Left renal cortex interstitium (tissue), 4 donors: ENCODE results near the gene SSBP4. TPM values are rescaled to one million over a fixed set of nuclear protein-coding genes. Genes with fewer than 3 reads are reported as not detected.

Experiments used
- DNase-seq, 4 donors: peaks; one replicate each; pipeline ENCODE4 v3.0.0-alpha.2; 2013; ENCODE audit warnings: low read depth in 4 of 4, low spot score in 2 of 4, missing footprints in 1 of 4
- polyA plus RNA-seq, 4 donors: library from polyadenylated mRNA; unstranded; fragments of 120-200 nt; gene quantifications; one replicate each; pipeline ENCODE4 v1.2.1, GENCODE V29; 2013; ENCODE audit not compliant: insufficient read length in 4 of 4

Gene SSBP4
- polyA plus RNA-seq, 4 donors, result 56.3 to 130 (median 114) TPM

DNA sequence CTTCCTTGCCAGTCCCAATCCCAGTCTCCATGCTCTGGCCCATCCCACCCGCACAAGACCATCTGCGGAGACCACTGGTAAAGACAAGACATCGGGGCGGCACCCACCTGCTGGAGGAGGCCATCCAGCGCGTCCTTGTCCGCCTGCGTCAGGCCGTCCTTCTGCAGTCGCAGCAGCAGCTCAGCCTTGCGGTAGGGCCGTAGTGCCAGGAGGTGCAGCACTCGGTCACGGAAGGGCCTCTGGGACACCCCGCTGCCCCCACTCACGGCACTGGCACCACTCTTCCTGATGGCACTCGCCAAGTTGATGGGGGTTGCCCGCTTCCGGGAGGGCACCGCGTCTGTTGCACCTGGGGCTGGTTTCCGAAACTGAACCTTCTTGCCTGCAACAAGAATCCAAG, 42.3 kb downstream of the SSBP4 start:
- DNase-seq, result no peak

DNA sequence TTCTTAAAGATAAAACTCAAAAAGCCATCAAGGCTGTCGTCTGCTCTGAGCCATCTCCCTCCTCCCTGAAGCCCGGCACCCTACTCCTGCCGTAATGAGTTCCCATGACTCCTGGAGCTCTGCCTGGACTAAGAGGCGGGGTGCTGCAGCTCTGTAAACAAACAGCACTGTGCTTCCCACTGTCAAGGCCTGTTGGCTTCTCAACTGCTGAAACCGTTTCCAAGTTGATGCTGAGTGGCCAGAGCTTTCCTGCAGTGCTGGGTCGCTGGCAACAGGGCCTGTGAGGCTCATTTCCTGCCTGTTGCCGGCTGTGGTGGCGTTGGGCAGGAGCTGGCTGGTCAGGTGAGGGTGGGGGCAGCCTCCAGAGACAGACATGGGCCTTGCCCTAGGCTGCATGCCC, 45.4 kb downstream of the SSBP4 start:
- DNase-seq, result no peak

GRCh38 chr19:18465214-18465963, 46.2 kb downstream of the SSBP4 start:
- no peak for DNase-seq

DNA sequence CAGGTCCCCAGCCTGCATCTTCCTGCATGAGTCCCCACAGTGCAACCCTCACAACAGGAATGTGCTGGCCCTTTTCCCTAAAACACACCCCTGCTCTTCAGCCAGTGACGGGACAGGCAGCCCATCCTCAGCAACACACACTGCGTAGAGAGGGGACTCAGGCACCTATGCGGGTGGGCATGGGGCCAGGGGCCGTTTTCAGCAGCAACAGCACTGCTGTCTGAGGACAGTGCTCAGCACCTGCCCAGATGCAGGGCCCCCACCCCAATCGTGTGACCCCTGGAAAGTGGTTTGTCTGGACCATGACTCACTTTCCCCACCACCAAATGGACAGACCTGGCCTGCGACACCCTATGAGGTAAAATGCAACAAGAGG, 46.8 kb downstream of the SSBP4 start:
- no peak for DNase-seq

- no peak for DNase-seq
Measured at GRCh38 chr19:18466354-18466753, 47.2 kb downstream of the SSBP4 start.

DNA sequence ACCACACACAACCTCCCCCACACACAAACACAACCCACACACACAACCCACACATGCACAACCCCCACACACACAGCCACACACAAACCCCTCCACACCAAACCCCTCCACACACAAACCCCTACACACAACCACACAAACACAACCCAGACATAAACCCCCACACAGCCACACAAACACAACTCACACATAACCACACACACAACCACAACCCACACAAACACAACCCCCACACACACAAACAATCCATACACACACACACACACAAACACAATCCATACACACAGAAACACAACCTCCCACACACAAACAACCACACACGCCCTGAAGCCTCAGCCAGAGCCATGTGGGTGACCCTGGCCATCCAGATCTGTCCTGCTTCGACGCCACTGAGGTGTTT, 48.8 kb downstream of the SSBP4 start:
- DNase-seq, result no peak

DNA sequence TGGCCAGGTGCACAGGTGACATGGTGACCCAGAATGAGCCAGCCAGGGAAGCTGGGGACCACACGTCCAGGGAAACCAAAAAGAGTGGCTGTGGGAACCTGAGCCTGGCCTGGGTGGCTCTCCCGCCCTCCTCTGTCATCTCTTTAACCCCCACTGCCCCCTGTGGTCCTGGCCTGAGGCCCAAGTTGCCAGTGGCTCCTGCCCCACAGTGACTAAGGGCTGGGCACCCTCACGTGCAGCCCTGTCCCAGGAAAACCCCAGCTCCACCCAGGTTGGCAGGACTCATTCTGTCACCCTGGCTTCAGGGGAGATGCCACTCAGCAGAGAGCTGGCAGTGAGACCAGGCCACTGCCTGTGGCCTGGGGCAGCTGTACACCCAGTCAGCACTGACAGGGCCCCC, 49.3 kb downstream of the SSBP4 start:
- no peak for DNase-seq

GRCh38 chr19:18469069-18469846, 50.1 kb downstream of the SSBP4 start:
- DNase-seq, result no peak

- no peak for DNase-seq
Measured at GRCh38 chr19:18470787-18471186, 51.6 kb downstream of the SSBP4 start.

- no peak for DNase-seq
Measured at GRCh38 chr19:18473003-18473705, 54.0 kb downstream of the SSBP4 start.

GRCh38 chr19:18473706-18474087, 54.5 kb downstream of the SSBP4 start:
- DNase-seq, result no peak

DNA sequence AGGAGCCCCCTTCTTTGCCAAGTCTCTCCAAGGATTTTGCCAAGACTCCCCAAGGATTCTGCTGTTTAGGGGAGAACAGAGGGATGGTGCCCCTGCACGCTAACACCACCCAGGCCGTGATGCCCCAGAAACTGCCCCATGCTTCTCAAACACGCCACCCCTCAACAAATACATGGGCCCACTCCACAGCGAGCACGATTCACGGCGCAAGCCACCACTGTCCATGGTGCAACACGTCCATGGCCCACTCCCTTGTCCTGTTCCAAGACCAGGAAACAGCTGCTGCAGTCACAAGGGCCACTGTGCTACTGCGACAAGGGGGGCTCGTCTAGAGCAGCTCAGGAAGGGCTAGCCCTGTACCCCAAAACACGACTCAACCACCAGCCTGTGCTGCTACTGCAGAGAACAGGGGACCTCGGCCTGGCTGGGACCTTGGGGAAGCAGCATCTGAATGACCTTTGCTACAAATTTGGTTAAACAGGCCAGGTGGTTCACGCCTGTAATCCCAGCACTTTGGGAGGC, 55.2 kb downstream of the SSBP4 start:
- DNase-seq, result no peak

DNA sequence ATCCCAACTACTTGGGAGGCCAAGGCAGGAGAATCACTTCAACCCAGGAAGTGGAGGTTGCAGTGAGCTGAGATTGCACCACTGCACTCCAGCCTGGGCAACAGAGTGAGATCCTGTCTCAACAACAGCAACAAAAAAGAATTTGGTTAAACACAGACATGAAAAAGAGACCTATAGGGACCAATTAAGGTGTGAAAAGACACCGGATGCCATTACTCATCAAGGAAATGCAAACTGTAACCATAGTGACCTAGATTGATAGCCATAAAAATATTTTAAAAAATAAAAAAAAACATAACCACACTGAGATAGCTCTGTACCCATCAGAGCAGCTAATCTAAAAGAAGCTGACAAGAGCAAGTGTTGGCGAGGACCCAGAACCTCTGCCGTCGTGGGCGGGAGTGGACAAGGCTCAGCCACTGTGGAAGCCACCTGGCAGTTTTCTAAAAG, 55.8 kb downstream of the SSBP4 start:
- DNase-seq, result no peak

DNA sequence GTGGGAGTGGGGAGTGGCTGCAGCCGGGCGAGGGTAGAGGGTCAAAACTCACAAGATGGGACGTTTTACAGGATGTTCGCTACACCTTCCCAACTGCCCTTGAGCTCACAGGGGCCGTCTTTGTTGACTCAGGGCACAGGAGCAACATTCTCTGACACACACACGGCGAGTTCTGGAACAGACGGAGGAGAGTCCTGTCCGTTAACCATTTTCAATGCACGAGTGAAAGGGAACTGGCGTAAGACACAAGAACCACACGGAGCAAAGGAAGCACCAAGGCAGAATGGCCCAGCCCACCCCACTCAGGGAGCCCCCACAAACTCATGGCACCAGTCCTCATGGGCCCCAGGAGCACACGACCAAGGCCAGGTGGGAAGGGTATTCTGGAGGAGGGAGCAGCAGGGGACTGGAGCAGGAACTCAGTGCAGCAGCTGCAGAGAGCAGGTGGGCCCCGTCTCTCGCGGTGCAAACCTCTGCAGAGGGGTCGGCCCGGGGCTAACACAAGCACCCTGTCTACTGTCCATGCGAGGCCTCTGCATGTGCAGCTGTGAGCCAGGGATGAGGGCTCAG, 56.6 kb downstream of the SSBP4 start:
- DNase-seq, result no peak

DNA sequence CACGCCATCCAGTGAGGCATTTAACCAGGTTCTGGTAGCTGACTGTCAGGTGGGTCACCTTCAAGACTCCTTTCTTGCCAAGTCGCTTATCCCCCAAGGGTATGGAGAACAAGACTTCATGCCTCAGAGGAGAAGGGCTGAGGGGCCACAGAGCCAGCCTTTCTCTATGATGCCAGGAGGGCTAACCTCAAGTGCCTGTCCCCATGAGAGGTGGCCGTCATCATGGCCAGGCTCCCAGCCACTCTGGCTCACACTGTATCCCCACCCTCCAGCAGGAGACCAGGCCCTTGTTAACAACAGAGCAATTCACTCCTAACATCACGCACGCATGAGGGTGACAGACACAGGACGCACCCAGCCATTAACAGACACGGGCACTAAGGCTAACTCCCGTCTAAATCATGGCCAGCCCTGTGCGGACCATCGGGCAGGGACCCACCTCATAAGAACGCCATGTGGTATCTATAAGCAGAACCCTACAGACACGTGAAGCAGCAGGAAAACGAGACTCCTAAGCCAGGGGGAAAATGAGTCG, 57.4 kb downstream of the SSBP4 start:
- no peak for DNase-seq

DNA sequence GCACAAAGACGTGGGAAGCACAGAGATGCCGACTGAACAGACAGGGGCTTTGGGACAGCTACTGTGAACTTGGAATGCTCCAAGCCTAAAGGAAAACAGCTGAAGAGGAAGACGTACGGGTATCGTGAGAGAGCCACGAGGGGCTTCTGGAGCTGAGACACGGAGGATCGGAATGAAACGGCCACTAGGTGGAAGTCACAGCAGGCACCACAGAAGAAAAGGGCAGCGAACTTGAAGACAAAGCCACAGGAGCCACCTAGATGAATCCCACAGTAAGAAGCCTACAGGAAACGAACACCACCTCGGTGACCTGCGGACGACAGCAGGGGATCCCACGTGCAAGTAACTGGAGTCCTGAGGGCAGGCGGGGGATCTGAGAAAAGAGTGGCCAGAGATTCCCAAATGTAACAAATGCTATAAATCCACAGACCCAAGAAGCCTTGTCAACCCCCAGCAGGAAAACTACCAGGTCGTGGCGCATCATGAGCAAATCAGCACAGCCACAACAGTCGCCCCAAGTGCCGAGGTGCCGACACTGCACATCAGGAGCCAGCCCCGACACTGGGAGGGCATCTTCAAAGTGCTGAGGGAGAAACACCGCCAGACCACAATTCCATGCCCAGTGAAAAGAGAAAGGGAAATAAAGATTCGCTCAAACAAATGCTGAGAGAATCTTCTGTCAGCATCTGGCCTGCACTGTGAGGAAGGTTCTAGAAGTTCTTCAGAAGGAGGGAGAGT, 58.0 kb downstream of the SSBP4 start:
- DNase-seq, result no peak

DNA sequence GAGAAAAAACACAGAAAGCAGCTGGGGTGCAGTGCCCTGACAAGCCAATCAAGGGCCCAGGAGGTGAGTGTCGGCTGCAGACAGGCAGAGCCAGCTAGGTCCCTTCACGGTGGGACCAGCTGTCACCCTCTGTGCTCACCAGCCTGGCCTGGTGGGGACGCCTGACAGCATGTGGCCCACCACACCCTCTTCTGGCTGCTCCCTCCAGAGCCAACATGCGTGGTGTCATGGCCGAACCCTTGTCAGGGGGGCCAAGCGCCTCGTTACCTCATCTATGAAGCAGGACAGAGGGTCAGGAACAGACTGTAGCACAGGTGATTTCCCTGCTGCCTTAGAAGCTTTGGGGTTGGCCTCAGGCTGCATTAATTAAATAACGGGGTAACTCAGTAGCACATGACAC, 58.8 kb downstream of the SSBP4 start:
- no peak for DNase-seq

GRCh38 chr19:18478545-18479311, 59.5 kb downstream of the SSBP4 start:
- no peak for DNase-seq

DNA sequence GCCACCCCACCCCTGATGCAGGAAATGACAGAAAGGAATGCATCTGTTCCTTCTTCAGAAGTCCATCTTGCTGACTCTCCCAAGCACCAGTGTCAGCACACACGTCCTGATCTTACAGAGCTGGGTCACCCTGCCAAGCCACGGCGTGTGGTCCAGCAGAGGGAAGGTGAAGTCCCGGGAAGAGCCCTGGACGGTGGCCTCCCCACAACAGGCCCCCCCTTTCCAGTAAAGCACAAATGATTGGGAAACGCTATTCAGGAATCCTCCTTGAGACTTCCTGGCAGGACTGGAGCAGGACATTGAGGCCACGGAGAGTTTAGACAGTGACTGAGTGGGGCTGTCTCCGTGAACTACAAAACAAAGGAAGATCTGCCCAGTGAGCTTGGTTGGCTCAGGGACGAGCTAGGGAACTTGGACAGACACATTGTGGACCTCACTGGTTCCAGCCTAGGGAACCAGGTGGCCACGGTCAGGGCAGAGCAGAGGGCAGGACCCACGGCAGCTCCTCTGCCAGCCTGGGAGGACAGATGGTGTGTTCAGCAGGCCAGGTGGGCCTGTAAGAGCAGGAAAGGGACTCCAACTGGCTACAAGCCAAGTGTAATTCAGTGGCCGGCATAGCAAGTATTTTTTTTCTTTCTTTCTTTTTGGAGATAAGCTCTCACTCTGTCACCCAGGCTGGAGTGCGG, 61.0 kb downstream of the SSBP4 start:
- no peak for DNase-seq
